ENCODE measurements around the gene NFIX.
"Not testable (repeated sequence)": the region's sequence is repeated elsewhere in the genome, so short reads cannot be mapped to it uniquely, and the experiment has no call there.

- not testable (repeated sequence) for TF ChIP-seq CTCF (optimal IDR thresholded peaks at IDR 0.05 in 1 of 3, IDR thresholded peaks at IDR 0.05 in 1 of 3, conservative IDR thresholded peaks at IDR 0.05 in 1 of 3; ENCODE audit: extremely low read depth in 1 of 3, insufficient read depth in 2 of 3, low read length in 3 of 3); EZH2 (IDR thresholded peaks at IDR 0.05; ENCODE audit: low read length)
Measured at GRCh38 chr19:12957389-12957952, 37.8 kb upstream of the NFIX start.
